ENCODE measurements around the gene BOK. TPM values are rescaled to one million over a fixed set of nuclear protein-coding genes. Genes with fewer than 3 reads are reported as not detected.
"Not testable (repeated sequence)": the region's sequence is repeated elsewhere in the genome, so short reads cannot be mapped to it uniquely, and the experiment has no call there.

The BOK gene
- total and polyA plus RNA-seq, 3 donors from 2014 or later, result 20.2 to 62.7 (median 52.0) TPM

GRCh38 chr2:241514986-241515737 is 43.4 kb upstream of the BOK start:
- intact Hi-C loops (cut with DNase I; ENCODE audit: low total_unique reads), result no loop called here

DNA sequence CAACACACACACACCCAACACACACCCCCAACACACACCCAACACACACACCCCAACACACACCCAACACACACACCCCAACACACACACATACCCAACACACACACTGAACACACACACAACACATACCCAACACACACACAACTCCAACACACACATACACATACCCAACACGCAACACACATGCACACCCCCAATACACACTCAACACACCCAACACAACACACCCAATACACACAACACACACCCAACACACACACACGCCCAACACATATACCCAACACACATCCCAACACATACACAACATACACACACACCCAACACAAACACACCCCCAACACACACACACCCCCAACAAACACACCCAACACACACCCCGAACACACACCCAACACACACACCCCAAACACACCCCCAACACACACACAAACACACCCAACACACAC is 42.0 kb upstream of the BOK start:
- Histone ChIP-seq H3K36me3 (ENCODE audit: low read depth, missing control alignments) (no peaks in the 10 kb centered on the region), H3K9me3 (no peaks in the 10 kb centered on the region), H3K4me3 (no peak overlapping the region), H3K27ac (no peak overlapping the region), H3K4me1 (no peaks in the 10 kb centered on the region), H3K27me3 (no peaks in the 10 kb centered on the region)
- intact Hi-C loops (cut with DNase I; ENCODE audit: low total_unique reads), result no loop called here
- WGBS, 2 donors, result 49 to 85% methylated on average over 3 of the region's 3 CpGs
- DNase-seq, result no peak
- TF ChIP-seq, protein P1, sequence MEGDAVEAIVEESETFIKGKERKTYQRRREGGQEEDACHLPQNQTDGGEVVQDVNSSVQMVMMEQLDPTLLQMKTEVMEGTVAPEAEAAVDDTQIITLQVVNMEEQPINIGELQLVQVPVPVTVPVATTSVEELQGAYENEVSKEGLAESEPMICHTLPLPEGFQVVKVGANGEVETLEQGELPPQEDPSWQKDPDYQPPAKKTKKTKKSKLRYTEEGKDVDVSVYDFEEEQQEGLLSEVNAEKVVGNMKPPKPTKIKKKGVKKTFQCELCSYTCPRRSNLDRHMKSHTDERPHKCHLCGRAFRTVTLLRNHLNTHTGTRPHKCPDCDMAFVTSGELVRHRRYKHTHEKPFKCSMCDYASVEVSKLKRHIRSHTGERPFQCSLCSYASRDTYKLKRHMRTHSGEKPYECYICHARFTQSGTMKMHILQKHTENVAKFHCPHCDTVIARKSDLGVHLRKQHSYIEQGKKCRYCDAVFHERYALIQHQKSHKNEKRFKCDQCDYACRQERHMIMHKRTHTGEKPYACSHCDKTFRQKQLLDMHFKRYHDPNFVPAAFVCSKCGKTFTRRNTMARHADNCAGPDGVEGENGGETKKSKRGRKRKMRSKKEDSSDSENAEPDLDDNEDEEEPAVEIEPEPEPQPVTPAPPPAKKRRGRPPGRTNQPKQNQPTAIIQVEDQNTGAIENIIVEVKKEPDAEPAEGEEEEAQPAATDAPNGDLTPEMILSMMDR (IDR thresholded peaks at IDR 0.05), result no peak
- no peak for TF ChIP-seq POLR2A (IDR thresholded peaks at IDR 0.05)

More at GRCh38 chr2:241514986-241515737, 43.4 kb upstream of the BOK start:
- Histone ChIP-seq H3K4me3 (no peak overlapping the region), H3K27ac (no peak overlapping the region), H3K36me3 (ENCODE audit: low read depth, missing control alignments) (no peaks in the 10 kb centered on the region), H3K4me1 (no peaks in the 10 kb centered on the region), H3K27me3 (no peaks in the 10 kb centered on the region), H3K9me3 (no peaks in the 10 kb centered on the region)
- WGBS, 2 donors, result 60 to 68% methylated on average over 10 of the region's 10 CpGs
- no peak for DNase-seq
- no peak for TF ChIP-seq POLR2A (IDR thresholded peaks at IDR 0.05)
- TF ChIP-seq, protein P1 (IDR thresholded peaks at IDR 0.05), result no peak

DNA sequence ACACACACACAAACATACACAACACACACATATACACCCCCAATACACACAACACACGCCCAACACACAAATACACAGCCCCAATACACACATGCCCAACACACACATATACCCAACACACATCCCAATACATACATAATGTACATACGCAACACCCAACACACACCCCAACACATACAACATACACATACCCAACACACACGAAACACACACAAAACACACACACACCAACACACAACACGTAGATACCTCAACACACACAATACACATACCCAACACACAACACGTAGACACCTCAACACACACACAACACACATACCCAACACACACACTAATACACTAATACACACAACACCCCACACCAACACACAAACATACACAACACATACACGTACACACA is 41.2 kb upstream of the BOK start:
- Histone ChIP-seq H3K9me3 (no peaks in the 10 kb centered on the region), H3K4me1 (no peaks in the 10 kb centered on the region), H3K27ac (no peak overlapping the region), H3K4me3 (no peak overlapping the region), H3K36me3 (ENCODE audit: low read depth, missing control alignments) (no peaks in the 10 kb centered on the region), H3K27me3 (no peaks in the 10 kb centered on the region)
- no peak for DNase-seq
- intact Hi-C loops (cut with DNase I; ENCODE audit: low total_unique reads), result no loop called here
- WGBS, 2 donors, result 81 to 82% methylated on average over 6 of the region's 6 CpGs
- TF ChIP-seq, protein P1 (IDR thresholded peaks at IDR 0.05), result no peak
- no peak for TF ChIP-seq POLR2A (IDR thresholded peaks at IDR 0.05)

DNA sequence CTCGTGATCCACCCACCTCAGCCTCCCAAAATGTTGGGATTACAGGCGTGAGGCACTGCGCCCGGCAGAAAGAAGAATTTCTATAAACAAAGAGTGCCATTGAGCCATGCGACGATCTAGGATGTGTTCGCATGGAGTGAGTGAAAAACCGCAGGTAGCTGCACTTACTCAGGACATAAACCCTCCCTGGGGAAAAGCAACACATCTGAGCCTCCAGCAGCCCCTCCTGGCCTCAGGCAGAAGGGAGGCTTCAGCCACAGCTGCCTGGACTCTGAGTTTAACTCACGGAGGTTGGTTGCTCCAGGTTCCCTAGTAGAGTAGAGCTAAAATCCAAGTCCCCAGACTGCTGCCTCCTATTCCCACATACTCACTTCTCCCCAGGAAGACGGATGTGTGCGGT is 38.9 kb upstream of the BOK start:
- Histone ChIP-seq H3K27ac (no peak overlapping the region), H3K27me3 (no peaks in the 10 kb centered on the region), H3K4me3 (no peak overlapping the region), H3K4me1 (no peaks in the 10 kb centered on the region), H3K36me3 (ENCODE audit: low read depth, missing control alignments) (no peaks in the 10 kb centered on the region), H3K9me3 (no peaks in the 10 kb centered on the region)
- intact Hi-C loops (cut with DNase I; ENCODE audit: low total_unique reads), result no loop called here
- 74 to 79% methylated on average over 11 of the region's 11 CpGs for WGBS, 2 donors
- no peak for DNase-seq
- no peak for TF ChIP-seq POLR2A (IDR thresholded peaks at IDR 0.05)
- TF ChIP-seq, protein P1 (IDR thresholded peaks at IDR 0.05), result no peak

DNA sequence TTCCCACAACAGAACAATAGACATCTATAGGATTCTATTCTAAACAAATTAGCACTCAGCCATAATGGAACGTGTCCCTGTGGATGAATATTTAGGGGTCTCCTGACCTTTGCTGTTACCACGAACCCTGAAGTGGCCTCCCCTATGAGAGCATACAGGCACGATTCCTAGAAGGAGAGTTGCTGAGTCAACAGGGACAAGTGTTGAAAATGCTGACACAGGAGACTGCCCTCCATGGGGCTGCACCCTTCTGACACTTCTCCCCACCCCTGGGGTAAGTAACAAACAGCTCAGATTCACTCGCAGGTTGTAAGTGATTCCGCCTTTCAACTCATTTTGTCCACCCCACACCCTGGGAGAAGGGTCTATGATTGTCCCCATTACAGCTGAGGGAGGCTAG is 36.1 kb upstream of the BOK start:
- Histone ChIP-seq H3K9me3 (no peaks in the 10 kb centered on the region), H3K4me1 (no peaks in the 10 kb centered on the region), H3K27me3 (no peaks in the 10 kb centered on the region), H3K27ac (no peak overlapping the region), H3K4me3 (no peak overlapping the region), H3K36me3 (ENCODE audit: low read depth, missing control alignments) (no peaks in the 10 kb centered on the region)
- no peak for DNase-seq
- TF ChIP-seq, protein P1 (IDR thresholded peaks at IDR 0.05), result no peak
- no peak for TF ChIP-seq POLR2A (IDR thresholded peaks at IDR 0.05)
- intact Hi-C loops (cut with DNase I; ENCODE audit: low total_unique reads), result no loop called here
- WGBS, 2 donors, result 70 to 86% methylated on average over 3 to 5 of the region's 5 CpGs

GRCh38 chr2:241525818-241526780 is 32.4 kb upstream of the BOK start:
- intact Hi-C loops (cut with DNase I; ENCODE audit: low total_unique reads); H3K27me3 ChIP-seq; H3K4me1 ChIP-seq; H3K36me3 ChIP-seq (ENCODE audit: low read depth, missing control alignments); DNase-seq; H3K9me3 ChIP-seq; H3K4me3 ChIP-seq; H3K27ac ChIP-seq: not testable (repeated sequence)
- WGBS, 2 donors, result 93% methylated on average over 31 of the region's 31 CpGs
